GM10847 (cell line): ENCODE results near the gene PLXNA2.

ENCODE experiments used
- POLR2A ChIP-seq: IDR thresholded peaks from 2 replicates; pipeline ENCODE4 v1.6.1; 2011; ENCODE audit not compliant: insufficient read length; ENCODE audit errors: extremely low read depth

PLXNA2 gene

GRCh38 chr1:208115924-208116640 is 128.1 kb downstream of the PLXNA2 start:
- no peak for TF ChIP-seq POLR2A

DNA sequence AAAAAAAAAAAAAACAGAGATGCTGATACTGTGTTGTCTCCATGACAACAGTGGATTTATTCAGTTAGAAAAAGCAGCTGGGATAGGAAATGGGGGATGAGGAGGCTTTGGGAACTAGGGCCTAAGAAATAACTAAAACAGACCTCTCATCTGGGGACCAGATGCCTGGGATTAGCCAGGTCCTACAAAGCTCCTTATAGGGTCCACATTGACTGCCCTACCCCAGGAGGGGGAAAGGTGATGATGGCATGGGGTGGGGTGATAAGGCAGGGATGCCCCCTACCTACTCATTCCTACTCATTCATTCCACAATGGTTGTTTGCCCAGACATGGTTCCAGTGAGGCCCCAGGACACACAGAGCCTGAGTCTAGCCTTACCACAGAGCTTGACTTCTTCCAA is 131.2 kb downstream of the PLXNA2 start:
- no peak for TF ChIP-seq POLR2A

GRCh38 chr1:208112401-208112800 is 131.8 kb downstream of the PLXNA2 start:
- TF ChIP-seq POLR2A = no peak

GRCh38 chr1:208111646-208112190 is 132.5 kb downstream of the PLXNA2 start:
- no peak for TF ChIP-seq POLR2A

GRCh38 chr1:208110296-208110695 is 133.9 kb downstream of the PLXNA2 start:
- no peak for TF ChIP-seq POLR2A

- no peak for TF ChIP-seq POLR2A
Observed at GRCh38 chr1:208108646-208109330, 135.4 kb downstream of the PLXNA2 start.

DNA sequence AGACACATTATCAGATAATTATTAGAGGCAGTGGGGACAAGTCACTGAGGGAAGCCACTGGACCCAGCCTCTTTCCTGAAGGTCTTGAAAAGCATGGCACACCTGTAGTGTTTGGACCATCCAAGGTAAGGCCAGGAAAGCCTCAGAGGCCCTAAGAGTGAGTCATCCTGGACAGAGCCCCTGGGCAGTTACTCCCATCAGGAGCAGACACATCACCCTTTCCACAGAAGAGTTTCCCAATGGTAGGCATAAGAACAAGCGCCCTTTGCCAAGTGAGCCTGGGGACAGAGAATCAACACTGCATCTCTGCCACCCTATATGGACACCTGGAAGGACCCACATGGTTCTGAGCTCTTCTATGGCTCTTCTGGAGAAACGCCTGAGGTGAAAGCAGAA is 136.0 kb downstream of the PLXNA2 start:
- no peak for TF ChIP-seq POLR2A

DNA sequence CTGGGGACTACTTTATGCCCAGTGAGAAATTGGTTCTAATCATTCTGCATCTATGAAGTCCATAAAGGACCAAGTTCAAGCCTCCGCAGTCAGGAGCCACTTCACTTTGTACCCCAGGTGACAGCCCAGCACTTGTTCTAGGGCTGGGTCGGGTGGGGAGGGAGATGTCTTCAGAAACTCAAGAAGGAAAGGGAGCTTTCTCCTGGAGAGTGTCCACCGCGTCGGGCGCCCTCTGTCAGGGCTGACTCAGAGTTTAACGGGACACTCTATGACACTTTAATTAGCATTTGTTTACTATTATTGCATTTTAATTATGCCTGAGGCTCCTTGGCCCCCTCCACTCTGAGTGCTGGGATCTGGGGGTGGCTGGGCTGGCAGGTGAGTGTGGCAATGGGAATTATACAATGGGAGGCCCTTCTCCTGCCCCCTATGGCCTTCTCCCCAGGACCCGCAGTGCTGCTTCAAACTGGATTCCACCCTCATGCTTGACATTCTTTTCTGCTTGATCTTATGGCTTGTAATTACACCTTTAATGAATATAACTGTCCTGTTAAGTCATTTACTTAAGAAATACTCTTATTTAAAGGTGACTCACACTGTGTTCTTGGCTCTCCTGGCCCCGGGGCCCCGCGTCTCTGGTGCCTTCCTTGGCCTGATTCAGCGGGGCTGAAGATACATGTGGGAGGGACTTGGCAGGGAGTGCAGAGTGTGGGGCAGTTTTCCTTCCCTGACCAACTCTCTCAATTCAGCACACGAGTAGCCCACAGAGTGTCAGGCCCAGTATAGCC is 136.6 kb downstream of the PLXNA2 start:
- TF ChIP-seq POLR2A = no peak

- TF ChIP-seq POLR2A = no peak
Observed at GRCh38 chr1:208106218-208106617, 138.0 kb downstream of the PLXNA2 start.

DNA sequence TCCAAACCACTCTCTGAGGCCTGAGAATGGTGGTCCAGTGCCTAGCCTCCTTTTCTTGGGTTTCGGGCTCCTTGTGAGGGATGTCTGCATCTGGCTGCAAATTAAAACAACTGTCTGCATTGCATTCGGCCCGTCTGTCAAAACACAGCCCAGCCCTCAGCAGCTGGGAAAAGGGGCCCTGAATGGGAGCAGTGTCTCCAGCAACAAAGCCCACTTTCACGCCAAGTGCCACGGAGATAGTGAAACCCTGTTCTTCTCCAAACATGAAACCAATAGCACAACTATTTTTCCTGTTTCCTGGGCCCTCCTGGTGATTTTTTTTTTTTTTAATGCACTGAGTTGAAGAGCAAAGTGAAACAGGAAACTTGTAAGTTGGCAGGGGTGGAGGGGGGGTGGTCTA is 138.4 kb downstream of the PLXNA2 start:
- TF ChIP-seq POLR2A = no peak

GRCh38 chr1:208103597-208104513 is 140.3 kb downstream of the PLXNA2 start:
- TF ChIP-seq POLR2A = no peak

DNA sequence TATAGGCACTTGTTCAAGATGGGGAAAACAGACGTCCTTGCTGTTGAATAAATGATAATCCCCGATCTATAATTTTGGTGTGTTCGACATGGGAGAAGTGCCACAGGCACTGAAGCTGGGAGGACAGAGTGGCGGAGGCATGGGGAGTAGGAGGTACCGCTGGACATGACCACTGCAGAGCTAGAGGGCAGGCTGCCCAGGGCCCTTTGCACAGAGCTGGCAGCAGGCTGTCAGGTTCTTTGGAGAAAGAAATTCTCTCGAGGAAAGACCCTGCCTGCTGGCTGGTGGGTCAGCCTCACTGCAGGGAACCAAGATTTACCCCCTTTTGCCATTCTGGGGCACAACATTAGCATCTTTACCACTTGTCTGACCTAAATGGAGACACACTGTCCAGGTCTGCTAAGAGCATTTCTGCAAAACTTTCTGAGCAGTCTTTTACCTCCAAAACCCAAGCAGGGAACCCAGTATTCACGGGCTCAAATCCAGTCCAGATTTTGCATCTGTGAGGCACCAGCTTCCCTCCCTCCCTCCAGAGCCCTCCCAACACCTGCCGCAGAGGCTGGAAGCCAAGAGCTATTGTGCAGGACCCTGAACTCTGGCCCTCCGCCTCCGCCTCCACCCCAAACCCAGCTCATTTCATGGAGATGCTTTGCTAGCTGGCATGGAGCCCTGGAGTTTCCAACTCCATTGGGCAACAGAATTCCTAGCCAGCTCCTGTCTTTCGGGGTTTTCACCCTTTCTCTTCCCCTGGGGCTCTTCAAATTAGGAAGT is 142.3 kb downstream of the PLXNA2 start:
- no peak for TF ChIP-seq POLR2A

- TF ChIP-seq POLR2A = no peak
Observed at GRCh38 chr1:208100906-208101305, 143.3 kb downstream of the PLXNA2 start.

- no peak for TF ChIP-seq POLR2A
Observed at GRCh38 chr1:208100106-208100505, 144.1 kb downstream of the PLXNA2 start.
